ENCODE results near the gene GALNT8. TPM values are rescaled to one million over a fixed set of nuclear protein-coding genes. Genes with fewer than 3 reads are reported as not detected.

The GALNT8 gene
- total RNA-seq, 1 experiment from 2014 or later, result not detected

GRCh38 chr12:4723226-4723625 lies 3.0 kb downstream of the GALNT8 start:
- Histone ChIP-seq H3K79me2 (ENCODE audit: low read length) (no peaks in the 10 kb centered on the region), H3K9me2 (replicated peaks; ENCODE audit: low read length) (no peaks in the 10 kb centered on the region), H3K27ac (ENCODE audit: low read length) (no peak overlapping the region), H3K9ac (ENCODE audit: low read length) (no peak overlapping the region), H3K4me3 (ENCODE audit: low read length) (no peak overlapping the region), H3K4me1 (ENCODE audit: insufficient read depth, low read length) (no peaks in the 10 kb centered on the region), H3K4me2 (ENCODE audit: low read length) (no peak overlapping the region), H3K27me3 (ENCODE audit: low read length) (peaks cover 19% of the 10 kb centered on the region), H3K9me3 (ENCODE audit: low read length) (no peaks in the 10 kb centered on the region), H4K20me1 (ENCODE audit: low read length) (no peaks in the 10 kb centered on the region), H2AFZ (ENCODE audit: low read length) (no peak overlapping the region), H3F3A (ENCODE audit: low read length, unreplicated experiment) (no peaks in the 10 kb centered on the region), H3K36me3 (ENCODE audit: low read depth, low read length) (no peaks in the 10 kb centered on the region)
- ChIA-PET CTCF (no interaction called here), POLR2A (ENCODE audit: unreplicated experiment) (no interaction called here)
- TF ChIP-seq, protein P1, sequence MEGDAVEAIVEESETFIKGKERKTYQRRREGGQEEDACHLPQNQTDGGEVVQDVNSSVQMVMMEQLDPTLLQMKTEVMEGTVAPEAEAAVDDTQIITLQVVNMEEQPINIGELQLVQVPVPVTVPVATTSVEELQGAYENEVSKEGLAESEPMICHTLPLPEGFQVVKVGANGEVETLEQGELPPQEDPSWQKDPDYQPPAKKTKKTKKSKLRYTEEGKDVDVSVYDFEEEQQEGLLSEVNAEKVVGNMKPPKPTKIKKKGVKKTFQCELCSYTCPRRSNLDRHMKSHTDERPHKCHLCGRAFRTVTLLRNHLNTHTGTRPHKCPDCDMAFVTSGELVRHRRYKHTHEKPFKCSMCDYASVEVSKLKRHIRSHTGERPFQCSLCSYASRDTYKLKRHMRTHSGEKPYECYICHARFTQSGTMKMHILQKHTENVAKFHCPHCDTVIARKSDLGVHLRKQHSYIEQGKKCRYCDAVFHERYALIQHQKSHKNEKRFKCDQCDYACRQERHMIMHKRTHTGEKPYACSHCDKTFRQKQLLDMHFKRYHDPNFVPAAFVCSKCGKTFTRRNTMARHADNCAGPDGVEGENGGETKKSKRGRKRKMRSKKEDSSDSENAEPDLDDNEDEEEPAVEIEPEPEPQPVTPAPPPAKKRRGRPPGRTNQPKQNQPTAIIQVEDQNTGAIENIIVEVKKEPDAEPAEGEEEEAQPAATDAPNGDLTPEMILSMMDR (conservative IDR thresholded peaks at IDR 0.05; ENCODE audit: low read depth, low read length), result no peak
- TF ChIP-seq EZH2phosphoT487 (IDR thresholded peaks at IDR 0.05; ENCODE audit: borderline replicate concordance, low read length), result no peak
- no peak for TF ChIP-seq EZH2 (IDR thresholded peaks at IDR 0.05; ENCODE audit: low read length, unreplicated experiment)
- intact Hi-C loops (cut with micrococcal nuclease), result no loop called here
- DNase-seq (no peak), ATAC-seq (no peak)
- BruUV-seq (replicated peaks), result no TSS peak

DNA sequence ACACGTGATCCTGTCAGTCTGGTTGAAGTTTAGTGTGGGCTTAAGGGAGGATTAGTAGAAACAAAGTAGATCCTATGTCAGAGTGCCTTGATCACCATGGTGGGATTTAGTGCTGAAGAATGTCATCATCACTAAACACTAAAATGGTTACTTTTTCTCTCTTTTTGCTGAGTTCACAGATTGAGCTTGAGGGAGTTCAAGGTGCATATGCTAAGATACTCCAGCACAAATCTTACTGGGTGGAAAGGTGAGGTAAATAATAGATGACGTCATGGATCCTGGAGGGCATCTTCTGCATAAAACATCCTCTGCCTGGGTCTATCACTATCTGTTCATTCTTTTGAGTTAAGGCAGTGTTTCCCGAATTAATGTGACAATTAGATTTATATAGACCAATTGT lies 4.9 kb downstream of the GALNT8 start:
- Histone ChIP-seq H3K36me3 (ENCODE audit: low read depth, low read length) (no peaks in the 10 kb centered on the region), H3K9me2 (replicated peaks; ENCODE audit: low read length) (no peaks in the 10 kb centered on the region), H3K4me2 (ENCODE audit: low read length) (no peak overlapping the region), H3K9me3 (ENCODE audit: low read length) (no peaks in the 10 kb centered on the region), H3K9ac (ENCODE audit: low read length) (no peak overlapping the region), H3K4me1 (ENCODE audit: insufficient read depth, low read length) (no peaks in the 10 kb centered on the region), H3K79me2 (ENCODE audit: low read length) (no peaks in the 10 kb centered on the region), H3F3A (ENCODE audit: low read length, unreplicated experiment) (no peaks in the 10 kb centered on the region), H4K20me1 (ENCODE audit: low read length) (no peaks in the 10 kb centered on the region), H3K27ac (ENCODE audit: low read length) (no peak overlapping the region), H3K4me3 (ENCODE audit: low read length) (no peak overlapping the region), H3K27me3 (ENCODE audit: low read length) (peaks cover 23% of the 10 kb centered on the region), H2AFZ (ENCODE audit: low read length) (no peak overlapping the region)
- no peak for ATAC-seq
- ChIA-PET CTCF (no interaction called here), POLR2A (ENCODE audit: unreplicated experiment) (no interaction called here)
- no peak for DNase-seq
- TF ChIP-seq EZH2 (IDR thresholded peaks at IDR 0.05; ENCODE audit: low read length, unreplicated experiment), result no peak
- TF ChIP-seq, protein P1 (conservative IDR thresholded peaks at IDR 0.05; ENCODE audit: low read depth, low read length), result no peak
- TF ChIP-seq EZH2phosphoT487 (IDR thresholded peaks at IDR 0.05; ENCODE audit: borderline replicate concordance, low read length), result no peak
- no TSS peak for BruUV-seq (replicated peaks)
- intact Hi-C loops (cut with micrococcal nuclease), result no loop called here

DNA sequence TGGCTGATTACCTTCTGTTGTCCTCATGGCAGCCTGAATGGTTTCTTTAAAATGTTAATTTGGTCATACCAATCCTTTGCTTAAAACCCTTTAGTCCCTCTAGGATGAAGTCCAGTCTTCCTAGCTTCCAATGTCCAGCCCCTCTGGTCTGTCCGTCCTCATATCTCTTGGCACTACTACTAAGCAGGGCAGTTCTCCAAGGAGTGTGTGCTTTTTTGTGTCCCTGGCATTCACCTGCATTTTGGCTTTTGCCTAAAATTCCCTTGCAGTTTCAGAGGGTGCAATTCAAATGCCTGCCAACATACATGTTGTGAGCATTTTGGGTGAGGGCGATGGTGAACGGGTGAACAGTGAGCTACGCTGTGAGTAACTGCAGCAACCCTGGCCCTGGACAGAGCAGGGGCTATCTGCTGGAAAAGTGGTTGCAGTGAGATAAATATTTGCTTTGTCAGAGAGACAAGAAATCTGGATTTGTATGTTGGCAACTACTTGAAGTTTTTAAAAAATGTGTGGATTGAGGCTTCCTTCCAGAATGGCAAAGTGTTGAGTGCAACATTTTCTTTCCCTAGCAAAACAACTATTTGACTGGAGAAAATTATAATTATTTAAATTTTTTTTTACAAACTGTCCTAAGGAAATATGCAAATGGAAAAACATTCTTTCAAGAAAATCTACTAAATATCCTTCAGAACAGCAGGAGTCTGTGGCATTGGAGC lies 14.6 kb downstream of the GALNT8 start:
- H3K27ac ChIP-seq (ENCODE audit: low read length), result no peak overlapping the region
- ChIA-PET CTCF (no interaction called here), POLR2A (ENCODE audit: unreplicated experiment) (no interaction called here)
- no peaks in the 10 kb centered on the region for H3K36me3 ChIP-seq (ENCODE audit: low read depth, low read length)
- ATAC-seq, result no peak
- H2AFZ ChIP-seq (ENCODE audit: low read length), result no peak overlapping the region
- no peak overlapping the region for H3K9ac ChIP-seq (ENCODE audit: low read length)
- no peak overlapping the region for H3K4me3 ChIP-seq (ENCODE audit: low read length)
- no peak for TF ChIP-seq EZH2 (IDR thresholded peaks at IDR 0.05; ENCODE audit: low read length, unreplicated experiment)
- no peak for TF ChIP-seq EZH2phosphoT487 (IDR thresholded peaks at IDR 0.05; ENCODE audit: borderline replicate concordance, low read length)
- TF ChIP-seq, protein P1 (conservative IDR thresholded peaks at IDR 0.05; ENCODE audit: low read depth, low read length), result no peak
- no peaks in the 10 kb centered on the region for H4K20me1 ChIP-seq (ENCODE audit: low read length)
- no peaks in the 10 kb centered on the region for H3K79me2 ChIP-seq (ENCODE audit: low read length)
- peaks cover 31% of the 10 kb centered on the region for H3K27me3 ChIP-seq (ENCODE audit: low read length)
- H3F3A ChIP-seq (ENCODE audit: low read length, unreplicated experiment), result no peaks in the 10 kb centered on the region
- no TSS peak for BruUV-seq (replicated peaks)
- intact Hi-C loops (cut with micrococcal nuclease), result no loop called here
- no peaks in the 10 kb centered on the region for H3K9me3 ChIP-seq (ENCODE audit: low read length)
- DNase-seq, result no peak
- no peak overlapping the region for H3K4me2 ChIP-seq (ENCODE audit: low read length)
- H3K9me2 ChIP-seq (replicated peaks; ENCODE audit: low read length), result no peaks in the 10 kb centered on the region
- no peaks in the 10 kb centered on the region for H3K4me1 ChIP-seq (ENCODE audit: insufficient read depth, low read length)

Data from PC-3 (cell line).